T-helper 2 cell treated with Interferon-gamma antibody and Interleukin-4, amounts not matched to agents 5 μg/mL and 100 μg/mL, for 36 hours (primary cell): Measurements from ENCODE around the gene NPLOC4.
"Not testable (repeated sequence)": the region's sequence is repeated elsewhere in the genome, so short reads cannot be mapped to it uniquely, and the experiment has no call there.

Experiments
- DNase-seq: peaks from one replicate; pipeline ENCODE4 v3.0.0; 2021; ENCODE audit warnings: low spot score
- H3K27ac Mint-ChIP-seq: one replicate; pipeline ENCODE4 v1.8.0; 2021; ENCODE audit warnings: mild to moderate bottlenecking, mixed read lengths
- H3K27me3 Mint-ChIP-seq: one replicate; pipeline ENCODE4 v1.8.0; 2021; ENCODE audit warnings: low read depth, mixed read lengths
- H3K36me3 Mint-ChIP-seq: one replicate; pipeline ENCODE4 v1.8.0; 2021; ENCODE audit warnings: low read depth, mixed read lengths
- H3K4me1 Mint-ChIP-seq: one replicate; pipeline ENCODE4 v1.8.0; 2021; ENCODE audit warnings: low read depth, mixed read lengths
- H3K4me3 Mint-ChIP-seq: one replicate; pipeline ENCODE4 v1.8.0; 2022; ENCODE audit warnings: mild to moderate bottlenecking, moderate library complexity, mixed read lengths
- H3K9me3 Mint-ChIP-seq: one replicate; pipeline ENCODE4 v1.8.0; 2021; ENCODE audit warnings: mixed read lengths

The NPLOC4 gene

GRCh38 chr17:81636505-81637288, at the start of gene NPLOC4, which contains the start of gene TSPAN10:
Gene NPLOC4, minus strand, starts transcription at chr17:81637112. Its CDS starts 182 bp downstream, at chr17:81636930.
Gene TSPAN10, plus strand, starts transcription at chr17:81637196. Its CDS starts 5,217 bp downstream, at chr17:81642413.
- Mint-ChIP-seq H3K4me3 (peak within 1 kb of the TSS; percentile 99), H3K4me1 (peaks cover 11% of the 10 kb centered on the region), H3K36me3 (peaks cover 7% of the 10 kb centered on the region), H3K27ac (peak within 1 kb of the TSS; percentile 92), H3K27me3 (no peaks in the 10 kb centered on the region), H3K9me3 (no peaks in the 10 kb centered on the region)
- DNase-seq, result peak; percentile 87

DNA sequence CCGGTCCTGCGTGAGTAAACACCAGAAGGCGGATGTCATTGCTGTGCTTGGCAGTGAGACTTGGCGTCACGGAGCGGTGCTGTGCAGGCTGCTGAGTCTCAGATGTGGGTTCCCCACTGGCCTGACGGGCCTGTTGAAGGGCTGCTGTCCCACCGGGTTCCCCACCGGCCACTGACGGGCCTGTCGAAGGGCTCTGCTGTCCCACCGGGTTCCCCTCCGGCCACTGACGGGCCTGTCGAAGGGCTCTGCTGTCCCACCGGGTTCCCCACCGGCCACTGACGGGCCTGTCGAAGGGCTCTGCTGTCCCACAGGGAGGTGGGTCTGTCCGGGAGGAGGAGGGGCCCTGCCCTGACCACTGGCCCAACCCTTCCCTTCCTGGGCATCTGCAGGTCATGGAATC, 49.7 kb upstream of the NPLOC4 start:
- H3K4me1 Mint-ChIP-seq, result peaks cover 17% of the 10 kb centered on the region
- H3K36me3 Mint-ChIP-seq, result peaks cover 49% of the 10 kb centered on the region

DNA sequence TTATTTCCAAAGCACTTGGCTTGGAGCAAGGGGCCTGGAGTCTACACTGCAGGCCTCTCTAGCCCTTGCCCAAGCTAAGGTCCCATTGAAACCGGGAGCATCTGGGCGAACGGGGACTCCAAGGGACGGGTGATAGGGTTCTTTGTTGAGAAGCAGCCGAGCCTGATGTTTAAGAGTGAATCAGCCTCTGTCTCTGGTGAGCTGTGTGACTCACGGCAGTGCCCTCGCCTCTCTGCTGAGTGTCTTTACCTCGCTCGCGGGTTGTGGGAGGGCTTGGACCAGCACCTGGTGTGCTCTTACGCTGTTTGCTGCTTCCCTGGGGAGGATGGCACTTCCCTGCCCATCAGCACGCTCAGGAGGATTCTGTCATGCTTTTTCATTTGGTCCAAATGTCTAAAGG, 48.2 kb upstream of the NPLOC4 start:
- Mint-ChIP-seq H3K4me1 (peaks cover 17% of the 10 kb centered on the region), H3K9me3 (no peaks in the 10 kb centered on the region), H3K4me3 (peak overlapping the region; percentile 90), H3K27ac (peak overlapping the region; percentile 70), H3K36me3 (peaks cover 44% of the 10 kb centered on the region), H3K27me3 (peaks cover 2% of the 10 kb centered on the region)
- no peak for DNase-seq

More for the DNA sequence above, 49.7 kb upstream of the NPLOC4 start:
- no peak for DNase-seq
- no peaks in the 10 kb centered on the region for H3K9me3 Mint-ChIP-seq
- H3K27me3 Mint-ChIP-seq, result peaks cover 2% of the 10 kb centered on the region
- H3K27ac Mint-ChIP-seq, result no peak overlapping the region
- H3K4me3 Mint-ChIP-seq, result no peak overlapping the region

DNA sequence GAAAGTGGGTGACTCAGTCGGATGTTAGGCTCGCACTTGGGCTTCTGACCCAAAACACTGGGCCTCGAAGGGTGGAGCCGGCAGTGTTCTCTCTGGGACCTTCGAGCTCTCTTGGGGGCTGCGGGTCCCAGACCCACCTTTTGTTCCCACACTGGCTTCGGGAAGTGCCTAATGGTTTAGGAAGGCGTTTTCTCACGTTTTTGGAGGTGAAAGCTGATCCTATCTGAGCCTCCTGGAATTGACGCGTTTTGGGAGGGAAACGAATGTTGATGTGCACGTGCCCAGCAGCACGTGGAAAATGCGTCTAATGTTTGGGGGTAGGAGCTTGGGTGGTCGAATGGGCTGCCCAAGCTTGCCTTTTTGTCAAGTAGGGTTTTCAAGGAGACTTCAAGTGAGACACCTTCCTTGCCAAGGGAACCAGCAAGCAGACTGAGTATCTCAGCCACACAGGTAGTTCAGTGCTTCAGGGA, 47.6 kb upstream of the NPLOC4 start:
- Mint-ChIP-seq H3K9me3 (no peaks in the 10 kb centered on the region), H3K4me3 (peak overlapping the region; percentile 90), H3K36me3 (peaks cover 38% of the 10 kb centered on the region), H3K4me1 (peaks cover 17% of the 10 kb centered on the region), H3K27me3 (peaks cover 2% of the 10 kb centered on the region), H3K27ac (peak overlapping the region; percentile 70)
- DNase-seq, result no peak

GRCh38 chr17:81683584-81684441, 46.9 kb upstream of the NPLOC4 start, which contains the start of the genes ARL16 and HGS:
Gene ARL16, minus strand, starts transcription at chr17:81683797. Its CDS starts 44 bp downstream, at chr17:81683753.
Gene HGS, plus strand, starts transcription at chr17:81684011. Its CDS starts 56 bp downstream, at chr17:81684067.
- DNase-seq, result peak; percentile 98
- Mint-ChIP-seq H3K9me3 (no peaks in the 10 kb centered on the region), H3K36me3 (peaks cover 31% of the 10 kb centered on the region), H3K27me3 (peaks cover 2% of the 10 kb centered on the region), H3K4me1 (peaks cover 17% of the 10 kb centered on the region), H3K27ac (peak within 1 kb of the TSS; percentile 92), H3K4me3 (peak within 1 kb of the TSS; percentile 92)

DNA sequence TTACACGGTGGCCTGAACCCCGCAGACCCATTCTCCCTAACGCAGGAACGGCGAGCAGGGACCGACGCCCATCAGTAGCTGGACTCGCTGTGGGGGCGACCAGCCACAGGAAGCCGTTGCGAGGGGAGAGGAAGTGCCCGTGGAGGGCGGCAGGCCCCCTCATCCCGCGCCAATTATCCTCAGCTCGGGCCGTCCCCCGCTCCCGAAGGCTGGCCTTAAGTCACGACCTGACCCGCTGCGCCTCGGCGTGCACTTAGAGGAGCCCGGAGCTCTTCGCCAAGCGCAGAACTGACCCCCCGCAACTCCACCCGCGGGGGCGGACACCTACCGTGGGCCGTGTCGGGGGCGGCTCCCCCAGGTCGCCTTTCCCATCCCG, 46.3 kb upstream of the NPLOC4 start:
- DNase-seq, result no peak
- Mint-ChIP-seq H3K4me3 (peak overlapping the region; percentile 92), H3K4me1 (peaks cover 17% of the 10 kb centered on the region), H3K27me3 (peaks cover 2% of the 10 kb centered on the region), H3K36me3 (peaks cover 29% of the 10 kb centered on the region), H3K27ac (peak overlapping the region; percentile 26), H3K9me3 (no peaks in the 10 kb centered on the region)

- peaks cover 17% of the 10 kb centered on the region for H3K4me1 Mint-ChIP-seq
- H3K27me3 Mint-ChIP-seq, result peaks cover 2% of the 10 kb centered on the region
- no peaks in the 10 kb centered on the region for H3K9me3 Mint-ChIP-seq
- H3K36me3 Mint-ChIP-seq, result peaks cover 28% of the 10 kb centered on the region
- peak overlapping the region; percentile 92 for H3K4me3 Mint-ChIP-seq
- no peak for DNase-seq
- H3K27ac Mint-ChIP-seq, result peak overlapping the region; percentile 26
Observed at GRCh38 chr17:81682565-81683207, 45.8 kb upstream of the NPLOC4 start.

- Mint-ChIP-seq H3K36me3 (peaks cover 19% of the 10 kb centered on the region), H3K27me3 (peaks cover 2% of the 10 kb centered on the region), H3K4me1 (peaks cover 17% of the 10 kb centered on the region), H3K27ac (no peak overlapping the region), H3K9me3 (no peaks in the 10 kb centered on the region), H3K4me3 (peak overlapping the region; percentile 12)
- no peak for DNase-seq
Observed at GRCh38 chr17:81681672-81682071, 44.8 kb upstream of the NPLOC4 start.

- peaks cover 15% of the 10 kb centered on the region for H3K36me3 Mint-ChIP-seq
- H3K4me1 Mint-ChIP-seq, result peaks cover 18% of the 10 kb centered on the region
- peaks cover 2% of the 10 kb centered on the region for H3K27me3 Mint-ChIP-seq
- no peak overlapping the region for H3K27ac Mint-ChIP-seq
- no peaks in the 10 kb centered on the region for H3K9me3 Mint-ChIP-seq
- DNase-seq, result no peak
- H3K4me3 Mint-ChIP-seq, result no peak overlapping the region
Observed at GRCh38 chr17:81680150-81680549, 43.2 kb upstream of the NPLOC4 start.

DNA sequence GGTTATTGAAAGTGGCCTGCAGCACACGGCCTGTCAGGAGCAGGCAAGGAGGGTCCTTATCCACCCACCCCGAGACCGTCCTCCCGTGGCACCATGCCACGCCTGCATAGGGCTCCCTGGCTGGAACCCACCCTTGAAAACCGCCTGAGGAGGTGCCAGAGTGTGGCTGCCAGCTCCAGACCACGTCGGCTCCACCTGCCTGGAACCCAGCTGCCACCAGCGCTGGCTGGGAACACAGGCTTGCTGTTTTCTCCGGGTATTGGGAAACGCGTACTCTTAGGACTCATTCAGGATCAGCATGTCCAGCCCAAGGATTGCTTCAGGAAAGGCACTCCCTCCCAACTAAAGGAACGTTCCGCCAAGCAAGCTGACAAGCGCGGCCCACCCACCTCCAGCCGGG, 40.0 kb upstream of the NPLOC4 start:
- peaks cover 4% of the 10 kb centered on the region for H3K4me1 Mint-ChIP-seq
- DNase-seq, result no peak

DNA sequence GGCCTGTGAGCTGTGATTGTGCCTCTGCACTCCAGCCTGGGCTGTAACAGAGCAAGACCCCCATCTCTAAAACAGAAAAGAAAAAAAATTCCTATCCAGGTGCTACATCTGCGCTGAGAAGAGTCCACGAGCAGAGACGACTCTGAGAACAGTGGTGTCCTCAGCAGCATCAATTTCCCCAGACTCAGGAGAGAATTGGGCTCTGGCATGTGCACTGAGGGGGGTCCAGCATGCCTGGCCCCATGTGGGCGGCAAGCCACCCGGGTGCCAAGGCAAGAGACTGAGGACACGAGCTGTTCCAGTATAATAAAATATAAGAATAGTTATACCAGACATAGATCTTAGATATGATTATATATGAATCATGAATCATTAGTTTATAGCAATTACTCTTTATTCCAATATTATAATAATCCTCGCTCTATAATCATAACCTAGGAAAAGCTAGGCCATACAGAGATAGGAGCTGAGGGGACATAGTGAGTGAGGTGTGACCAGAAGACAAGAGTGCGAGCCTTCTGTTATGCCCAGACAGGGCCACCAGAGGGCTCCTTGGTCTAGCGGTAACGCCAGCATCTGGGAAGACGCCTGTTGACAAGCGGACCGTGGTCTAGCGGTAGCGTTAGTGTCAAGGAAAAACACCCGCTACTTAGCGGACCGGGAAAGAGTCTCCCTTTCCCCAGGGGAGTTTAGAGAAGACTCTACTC, 38.8 kb upstream of the NPLOC4 start:
- Mint-ChIP-seq H3K36me3 (peaks cover 28% of the 10 kb centered on the region), H3K27ac (peak overlapping the region; percentile 8)
- H3K4me1 Mint-ChIP-seq, DNase-seq, H3K27me3 Mint-ChIP-seq, H3K9me3 Mint-ChIP-seq, H3K4me3 Mint-ChIP-seq: not testable (repeated sequence)

More for the DNA sequence above, 40.0 kb upstream of the NPLOC4 start:
- no peaks in the 10 kb centered on the region for H3K9me3 Mint-ChIP-seq
- no peak overlapping the region for H3K27ac Mint-ChIP-seq
- H3K27me3 Mint-ChIP-seq, result no peaks in the 10 kb centered on the region
- H3K36me3 Mint-ChIP-seq, result peaks cover 24% of the 10 kb centered on the region
- no peak overlapping the region for H3K4me3 Mint-ChIP-seq

GRCh38 chr17:81673561-81674258, 36.8 kb upstream of the NPLOC4 start:
- no peaks in the 10 kb centered on the region for H3K27me3 Mint-ChIP-seq
- no peak for DNase-seq
- H3K9me3 Mint-ChIP-seq, result no peaks in the 10 kb centered on the region
- H3K4me1 Mint-ChIP-seq, result peaks cover 4% of the 10 kb centered on the region
- H3K36me3 Mint-ChIP-seq, result peaks cover 38% of the 10 kb centered on the region
- no peak overlapping the region for H3K27ac Mint-ChIP-seq
- no peak overlapping the region for H3K4me3 Mint-ChIP-seq
